ENCODE measurements around the gene NARS2. TPM values are rescaled to one million over a fixed set of nuclear protein-coding genes. Genes with fewer than 3 reads are reported as not detected.

NARS2 gene
- total RNA-seq, 1 donor from 2014 or later: 16.2 TPM

DNA sequence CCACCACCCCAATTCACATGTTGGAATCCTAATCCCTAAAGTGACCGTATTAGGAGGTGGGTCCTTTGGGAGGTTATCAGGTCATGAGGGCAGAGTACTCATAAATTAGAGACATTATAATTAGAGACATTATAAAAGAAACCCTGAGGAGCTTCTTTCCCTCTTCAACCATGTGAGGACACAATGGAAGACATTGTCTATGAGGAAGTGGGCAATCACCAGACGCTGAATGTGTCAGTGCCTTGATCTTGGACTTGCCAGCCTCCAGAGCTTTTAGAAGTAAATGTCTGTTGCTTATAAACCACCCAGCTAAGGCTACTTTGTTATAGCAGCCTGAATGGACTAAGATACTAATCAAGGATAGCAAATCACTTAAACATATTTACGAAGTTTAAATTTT lies 171.8 kb downstream of the NARS2 start:
- Mint-ChIP-seq H3K4me3 (ENCODE audit: unreplicated experiment) (no peak overlapping the region), H3K9me3 (ENCODE audit: unreplicated experiment) (no peaks in the 10 kb centered on the region), H3K36me3 (ENCODE audit: low read depth, unreplicated experiment) (peaks cover 4% of the 10 kb centered on the region), H3K27me3 (ENCODE audit: unreplicated experiment) (peaks cover 5% of the 10 kb centered on the region), H3K4me1 (ENCODE audit: unreplicated experiment) (peaks cover 28% of the 10 kb centered on the region), H3K27ac (ENCODE audit: unreplicated experiment) (no peak overlapping the region)
- DNase-seq (ENCODE audit: low spot score): no peak
- TF ChIP-seq, protein P1, sequence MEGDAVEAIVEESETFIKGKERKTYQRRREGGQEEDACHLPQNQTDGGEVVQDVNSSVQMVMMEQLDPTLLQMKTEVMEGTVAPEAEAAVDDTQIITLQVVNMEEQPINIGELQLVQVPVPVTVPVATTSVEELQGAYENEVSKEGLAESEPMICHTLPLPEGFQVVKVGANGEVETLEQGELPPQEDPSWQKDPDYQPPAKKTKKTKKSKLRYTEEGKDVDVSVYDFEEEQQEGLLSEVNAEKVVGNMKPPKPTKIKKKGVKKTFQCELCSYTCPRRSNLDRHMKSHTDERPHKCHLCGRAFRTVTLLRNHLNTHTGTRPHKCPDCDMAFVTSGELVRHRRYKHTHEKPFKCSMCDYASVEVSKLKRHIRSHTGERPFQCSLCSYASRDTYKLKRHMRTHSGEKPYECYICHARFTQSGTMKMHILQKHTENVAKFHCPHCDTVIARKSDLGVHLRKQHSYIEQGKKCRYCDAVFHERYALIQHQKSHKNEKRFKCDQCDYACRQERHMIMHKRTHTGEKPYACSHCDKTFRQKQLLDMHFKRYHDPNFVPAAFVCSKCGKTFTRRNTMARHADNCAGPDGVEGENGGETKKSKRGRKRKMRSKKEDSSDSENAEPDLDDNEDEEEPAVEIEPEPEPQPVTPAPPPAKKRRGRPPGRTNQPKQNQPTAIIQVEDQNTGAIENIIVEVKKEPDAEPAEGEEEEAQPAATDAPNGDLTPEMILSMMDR (IDR thresholded peaks at IDR 0.05; ENCODE audit: unreplicated experiment): no peak

DNA sequence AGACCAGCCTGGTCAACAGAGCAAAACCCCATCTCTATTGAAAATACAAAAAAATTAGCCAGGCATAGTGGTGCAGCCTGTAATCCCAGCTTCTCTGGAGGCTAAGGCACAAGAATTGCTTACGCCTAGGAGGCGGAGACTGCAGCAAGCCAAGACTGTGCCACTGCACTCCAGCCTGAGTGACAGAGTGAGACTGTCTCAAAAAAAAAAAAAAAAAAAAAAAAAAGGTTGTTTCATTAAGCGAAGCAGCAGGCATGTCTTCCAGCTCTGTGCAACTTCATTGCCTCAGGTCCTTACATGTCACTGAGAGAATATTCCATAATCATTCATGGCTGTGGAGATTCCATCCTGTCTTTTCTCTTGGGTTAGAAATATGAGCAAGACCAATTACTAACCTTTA lies 174.0 kb downstream of the NARS2 start:
- TF ChIP-seq, protein P1 (IDR thresholded peaks at IDR 0.05; ENCODE audit: unreplicated experiment): no peak
- Mint-ChIP-seq H3K36me3 (ENCODE audit: low read depth, unreplicated experiment) (peaks cover 4% of the 10 kb centered on the region), H3K9me3 (ENCODE audit: unreplicated experiment) (no peaks in the 10 kb centered on the region), H3K27ac (ENCODE audit: unreplicated experiment) (no peak overlapping the region), H3K27me3 (ENCODE audit: unreplicated experiment) (peaks cover 1% of the 10 kb centered on the region), H3K4me1 (ENCODE audit: unreplicated experiment) (peaks cover 21% of the 10 kb centered on the region), H3K4me3 (ENCODE audit: unreplicated experiment) (no peak overlapping the region)
- DNase-seq (ENCODE audit: low spot score): no peak

DNA sequence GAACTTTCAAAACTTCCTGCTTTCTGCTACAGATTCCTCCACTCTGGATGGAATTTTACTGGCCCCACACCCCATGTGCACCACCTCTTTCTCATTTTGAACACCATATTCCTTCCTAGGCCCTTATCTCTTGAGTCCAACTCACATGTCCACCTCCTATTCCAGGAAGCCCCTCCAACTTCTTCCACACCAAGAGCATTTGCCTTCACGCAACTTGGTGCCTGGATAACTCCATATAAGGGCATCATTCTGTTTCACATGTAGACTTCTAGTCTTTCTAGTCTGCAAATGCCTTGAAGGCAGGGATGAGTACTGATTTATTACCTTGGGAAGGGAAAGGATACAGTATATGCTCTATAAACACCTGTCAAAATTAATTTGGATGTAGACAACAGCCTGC lies 174.5 kb downstream of the NARS2 start:
- H3K27ac Mint-ChIP-seq (ENCODE audit: unreplicated experiment): peak overlapping the region; percentile 62
- peaks cover 4% of the 10 kb centered on the region for H3K36me3 Mint-ChIP-seq (ENCODE audit: low read depth, unreplicated experiment)
- H3K9me3 Mint-ChIP-seq (ENCODE audit: unreplicated experiment): no peaks in the 10 kb centered on the region
- H3K27me3 Mint-ChIP-seq (ENCODE audit: unreplicated experiment): peaks cover 1% of the 10 kb centered on the region
- TF ChIP-seq, protein P1 (IDR thresholded peaks at IDR 0.05; ENCODE audit: unreplicated experiment): no peak
- peaks cover 21% of the 10 kb centered on the region for H3K4me1 Mint-ChIP-seq (ENCODE audit: unreplicated experiment)
- no peak for DNase-seq (ENCODE audit: low spot score)
- peak overlapping the region; percentile 24 for H3K4me3 Mint-ChIP-seq (ENCODE audit: unreplicated experiment)

DNA sequence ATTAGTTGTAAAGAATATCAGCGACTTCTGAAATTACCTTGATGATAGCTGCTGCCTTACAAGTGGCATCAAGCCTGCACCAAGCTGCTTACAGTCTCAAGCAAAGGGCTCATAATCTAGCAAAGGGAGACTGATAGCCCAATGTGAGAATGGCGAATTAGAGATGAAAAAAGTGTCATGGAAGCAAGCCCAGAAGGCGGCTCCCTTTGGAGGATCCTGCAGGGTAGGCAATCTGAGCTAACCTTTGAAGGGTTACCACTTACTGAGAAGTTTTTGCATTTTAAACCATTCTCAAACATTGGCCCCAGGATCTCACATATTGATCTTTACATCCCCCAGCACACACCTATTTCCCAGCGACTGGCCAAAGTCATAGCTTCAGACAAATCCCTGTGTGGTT lies 175.5 kb downstream of the NARS2 start:
- no peak for DNase-seq (ENCODE audit: low spot score)
- Mint-ChIP-seq H3K36me3 (ENCODE audit: low read depth, unreplicated experiment) (peaks cover 12% of the 10 kb centered on the region), H3K4me3 (ENCODE audit: unreplicated experiment) (no peak overlapping the region), H3K4me1 (ENCODE audit: unreplicated experiment) (peaks cover 28% of the 10 kb centered on the region), H3K27ac (ENCODE audit: unreplicated experiment) (no peak overlapping the region), H3K27me3 (ENCODE audit: unreplicated experiment) (peaks cover 1% of the 10 kb centered on the region), H3K9me3 (ENCODE audit: unreplicated experiment) (no peaks in the 10 kb centered on the region)
- TF ChIP-seq, protein P1 (IDR thresholded peaks at IDR 0.05; ENCODE audit: unreplicated experiment): no peak

DNA sequence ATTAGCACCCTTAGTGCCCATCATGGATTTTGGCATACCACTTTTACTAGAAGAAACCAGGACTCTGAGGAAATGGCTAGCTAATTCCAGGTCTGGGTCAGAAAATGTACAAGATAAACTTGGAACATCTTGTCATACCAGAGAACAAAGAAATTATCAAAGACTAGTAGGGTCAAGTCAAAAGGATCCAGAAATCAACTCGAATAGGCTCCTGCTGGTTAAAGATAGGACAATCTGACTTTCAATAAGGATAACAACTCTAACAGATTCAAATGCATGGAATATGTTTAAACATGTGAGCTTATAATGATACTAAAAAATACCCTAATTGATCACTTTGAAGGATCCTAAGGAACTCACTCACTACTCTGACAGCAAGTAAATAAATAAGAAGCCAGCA lies 175.9 kb downstream of the NARS2 start:
- TF ChIP-seq, protein P1 (IDR thresholded peaks at IDR 0.05; ENCODE audit: unreplicated experiment): no peak
- no peak overlapping the region for H3K4me3 Mint-ChIP-seq (ENCODE audit: unreplicated experiment)
- peaks cover 12% of the 10 kb centered on the region for H3K36me3 Mint-ChIP-seq (ENCODE audit: low read depth, unreplicated experiment)
- H3K9me3 Mint-ChIP-seq (ENCODE audit: unreplicated experiment): no peaks in the 10 kb centered on the region
- no peak for DNase-seq (ENCODE audit: low spot score)
- H3K27ac Mint-ChIP-seq (ENCODE audit: unreplicated experiment): no peak overlapping the region
- peaks cover 27% of the 10 kb centered on the region for H3K4me1 Mint-ChIP-seq (ENCODE audit: unreplicated experiment)
- peaks cover 1% of the 10 kb centered on the region for H3K27me3 Mint-ChIP-seq (ENCODE audit: unreplicated experiment)

Data from endothelial cell (in vitro differentiated cells).